H9 (cell line): Measurements from ENCODE around the gene C12orf56. TPM values are rescaled to one million over a fixed set of nuclear protein-coding genes. Genes with fewer than 3 reads are reported as not detected.

Source experiments
- DNase-seq: peaks from one replicate; pipeline ENCODE4 v3.0.0-alpha.2; 2017
- H2AFZ ChIP-seq: one replicate; pipeline ENCODE4 v1.6.1; 2013; ENCODE audit warnings: mild to moderate bottlenecking, low read length, control low read depth, moderate library complexity
- H2AK5ac ChIP-seq: 2 replicates; pipeline ENCODE4 v1.6.1; 2013; ENCODE audit warnings: low read length, control low read depth, mixed read lengths; ENCODE audit not compliant: insufficient read length
- H2BK120ac ChIP-seq: one replicate; pipeline ENCODE4 v1.6.1; 2013; ENCODE audit warnings: low read depth, mild to moderate bottlenecking, low read length, control low read depth, inconsistent platforms; ENCODE audit not compliant: poor library complexity, severe bottlenecking
- H2BK12ac ChIP-seq: 2 replicates; pipeline ENCODE4 v1.6.1; 2013; ENCODE audit warnings: low read length, control low read depth, mixed read lengths, low read depth; ENCODE audit not compliant: insufficient read length
- H2BK15ac ChIP-seq: 2 replicates; pipeline ENCODE4 v1.6.1; 2013; ENCODE audit warnings: low read depth, low read length, control low read depth
- H2BK20ac ChIP-seq: one replicate; pipeline ENCODE4 v1.6.1; 2013; ENCODE audit warnings: low read depth, mild to moderate bottlenecking, low read length, control low read depth, inconsistent platforms; ENCODE audit not compliant: poor library complexity, severe bottlenecking
- H2BK5ac ChIP-seq: 2 replicates; pipeline ENCODE4 v1.6.1; 2013; ENCODE audit warnings: low read length, control low read depth, mixed read lengths; ENCODE audit not compliant: insufficient read length
- H3K14ac ChIP-seq: 2 replicates; pipeline ENCODE4 v1.6.1; 2013; ENCODE audit warnings: low read length, control low read depth; ENCODE audit not compliant: insufficient read depth
- H3K18ac ChIP-seq: 2 replicates; pipeline ENCODE4 v1.6.1; 2013; ENCODE audit warnings: low read depth, mild to moderate bottlenecking, mixed read lengths, low read length, control low read depth; ENCODE audit not compliant: insufficient read length
- H3K23ac ChIP-seq: 2 replicates; pipeline ENCODE4 v1.6.1; 2013; ENCODE audit warnings: low read length, control low read depth, mixed read lengths, low read depth; ENCODE audit not compliant: insufficient read length
- H3K23me2 ChIP-seq: 2 replicates; pipeline ENCODE4 v1.6.1; 2013; ENCODE audit warnings: low read depth, mild to moderate bottlenecking, mixed read lengths, low read length, control low read depth; ENCODE audit not compliant: insufficient read length, poor library complexity, severe bottlenecking
- H3K27ac ChIP-seq: 2 replicates; pipeline ENCODE4 v1.5.1; 2013; ENCODE audit warnings: low read length, control low read depth, mixed read lengths, low read depth; ENCODE audit not compliant: insufficient read length
- H3K27me3 ChIP-seq: 2 replicates; pipeline ENCODE4 v1.6.1; 2013; ENCODE audit warnings: low read length, control low read depth, inconsistent platforms; ENCODE audit not compliant: insufficient read depth
- H3K4ac ChIP-seq: 2 replicates; pipeline ENCODE4 v1.6.1; 2013; ENCODE audit warnings: low read depth, mild to moderate bottlenecking, control low read depth, inconsistent platforms, low read length, moderate library complexity
- H3K4me1 ChIP-seq: 2 replicates; pipeline ENCODE4 v1.6.1; 2013; ENCODE audit warnings: low read length, control low read depth, inconsistent platforms; ENCODE audit not compliant: insufficient read depth
- H3K4me2 ChIP-seq: 2 replicates; pipeline ENCODE4 v1.6.1; 2013; ENCODE audit warnings: low read length, control low read depth, mixed read lengths; ENCODE audit not compliant: insufficient read length, insufficient read depth
- H3K56ac ChIP-seq: 2 replicates; pipeline ENCODE4 v1.6.1; 2013; ENCODE audit warnings: low read depth, mild to moderate bottlenecking, mixed read lengths, low read length, control low read depth; ENCODE audit not compliant: insufficient read length
- H3K79me1 ChIP-seq: 2 replicates; pipeline ENCODE4 v1.6.1; 2013; ENCODE audit warnings: low read depth, mild to moderate bottlenecking, moderate library complexity, low read length, control low read depth, inconsistent platforms; ENCODE audit not compliant: insufficient read depth, poor library complexity, severe bottlenecking
- H3K79me2 ChIP-seq: 2 replicates; pipeline ENCODE4 v1.6.1; 2013; ENCODE audit warnings: low read length, control low read depth, inconsistent platforms; ENCODE audit not compliant: insufficient read depth
- H3K9ac ChIP-seq: 2 replicates; pipeline ENCODE4 v1.6.1; 2013; ENCODE audit warnings: low read length, control low read depth, mixed read lengths; ENCODE audit not compliant: insufficient read length; ENCODE audit errors: extremely low read depth
- H3K9me3 ChIP-seq: one replicate; pipeline ENCODE4 v1.6.1; 2013; ENCODE audit warnings: low read depth, low read length, inconsistent platforms; ENCODE audit not compliant: control insufficient read depth
- H3T11ph ChIP-seq: one replicate; pipeline ENCODE4 v1.6.1; 2013; ENCODE audit warnings: mild to moderate bottlenecking, low read length, control low read depth, inconsistent platforms
- H4K20me1 ChIP-seq: one replicate; pipeline ENCODE4 v1.6.1; 2013; ENCODE audit not compliant: control insufficient read depth, insufficient read length, insufficient read depth
- H4K5ac ChIP-seq: 2 replicates; pipeline ENCODE4 v1.6.1; 2013; ENCODE audit warnings: low read depth, mild to moderate bottlenecking, mixed read lengths, low read length, control low read depth; ENCODE audit not compliant: insufficient read length
- H4K8ac ChIP-seq: replicated peaks from 2 replicates; pipeline ENCODE4 v1.6.1; 2013; ENCODE audit warnings: low read length, control low read depth, mixed read lengths, low read depth; ENCODE audit not compliant: insufficient read length
- H4K91ac ChIP-seq: 2 replicates; pipeline ENCODE4 v1.6.1; 2013; ENCODE audit warnings: low read depth, mild to moderate bottlenecking, moderate library complexity, mixed read lengths, low read length, control low read depth; ENCODE audit not compliant: insufficient read length
- H3K27ac Mint-ChIP-seq, 3 experiments: 2 replicates in 2 of 3; 3 replicates in 1 of 3; pipeline ENCODE4 v1.8.0; 2020 to 2021; ENCODE audit warnings: mixed read lengths in 3 of 3, mild to moderate bottlenecking in 1 of 3, moderate library complexity in 1 of 3
- H3K27me3 Mint-ChIP-seq: 2 replicates; pipeline ENCODE4 v1.8.0; 2021; ENCODE audit warnings: low read depth, mild to moderate bottlenecking, moderate library complexity, mixed read lengths
- H3K36me3 Mint-ChIP-seq, 3 experiments: 2 replicates in 2 of 3; 3 replicates in 1 of 3; pipeline ENCODE4 v1.8.0; 2020 to 2021; ENCODE audit warnings: low read depth in 3 of 3, mixed read lengths in 3 of 3; ENCODE audit not compliant: insufficient read depth in 1 of 3
- H3K4me1 Mint-ChIP-seq, 2 experiments: 2 replicates each; pipeline ENCODE4 v1.8.0; 2020; ENCODE audit warnings: mixed read lengths in 2 of 2
- H3K4me3 Mint-ChIP-seq, 2 experiments: 2 replicates in 1 of 2; 3 replicates in 1 of 2; pipeline ENCODE4 v1.8.0; 2020 to 2021; ENCODE audit warnings: mild to moderate bottlenecking in 2 of 2, mixed read lengths in 2 of 2, moderate library complexity in 1 of 2
- H3K9me3 Mint-ChIP-seq, 2 experiments: 2 replicates in 1 of 2; 3 replicates in 1 of 2; pipeline ENCODE4 v1.8.0; 2020; ENCODE audit warnings: mild to moderate bottlenecking in 2 of 2, mixed read lengths in 2 of 2, moderate library complexity in 1 of 2
- CTCF ChIP-seq: fragments of 200-600 bp; sonication (generic); conservative IDR thresholded peaks from 3 replicates; pipeline ENCODE4 v1.8.0; 2021; ENCODE audit warnings: antibody characterized with exemption, mild to moderate bottlenecking
- WGBS: extraction: QIAGEN DNeasy Blood & Tissue Kit; methylation state at CpG from one replicate; pipeline ENCODE4 v1.1.7; 2013; ENCODE audit warnings: missing lambda C conversion rate, low lambda C conversion rate, mixed read lengths; ENCODE audit not compliant: insufficient read length; ENCODE audit errors: extremely low coverage; 5-methylcytosine and 5-hydroxymethylcytosine counted together
- total RNA-seq: library from RNA; stranded (reverse); gene quantifications from 2 replicates; pipeline ENCODE4 v1.2.1, GENCODE V29; 2021

Gene C12orf56
- total RNA-seq, 1 experiment from 2014 or later: 2.2 TPM

GRCh38 chr12:64404470-64405256, 14.1 kb upstream of the C12orf56 start:
- H2BK12ac ChIP-seq: no peak overlapping the region
- H3K23ac ChIP-seq: no peak overlapping the region
- H4K91ac ChIP-seq: peak overlapping the region; percentile 69
- peaks cover 21% of the 10 kb centered on the region; the same call in 1 of the 2 replicates for H3K79me2 ChIP-seq
- TF ChIP-seq CTCF: no peak
- no peak overlapping the region for H3K56ac ChIP-seq
- no peak overlapping the region for H4K8ac ChIP-seq
- peak overlapping the region; percentile 14 for H3K27ac ChIP-seq
- H3T11ph ChIP-seq: no peak overlapping the region
- H3K36me3 Mint-ChIP-seq: peaks cover under 1 to 7% (median 1%) of the 10 kb centered on the region in 3 experiments; a peak in 5 of 7 replicates
- H3K9ac ChIP-seq: peak overlapping the region; percentile 93
- H2BK120ac ChIP-seq: no peak overlapping the region
- no peaks in the 10 kb centered on the region for H3K27me3 Mint-ChIP-seq
- peak overlapping the region; percentile 31 for H3K4ac ChIP-seq
- peak overlapping the region; percentile 87 for H3K14ac ChIP-seq
- H4K5ac ChIP-seq: peak overlapping the region; percentile 12
- peaks cover 2% of the 10 kb centered on the region; the same call in 1 of the 2 replicates for H3K4me1 ChIP-seq
- no peaks in the 10 kb centered on the region for H3K9me3 ChIP-seq
- no peaks in the 10 kb centered on the region for H4K20me1 ChIP-seq
- H2AFZ ChIP-seq: no peak overlapping the region
- no peak overlapping the region for H2AK5ac ChIP-seq
- no peak overlapping the region for H2BK15ac ChIP-seq
- H3K9me3 Mint-ChIP-seq: 0 out of 5 replicates have a peak, but pooled peaks cover 0 to 2% of the 10 kb centered on the region in 2 experiments
- H3K4me1 Mint-ChIP-seq: peaks cover 17 to 34% of the 10 kb centered on the region in 2 experiments
- H3K18ac ChIP-seq: peak overlapping the region; percentile 95
- peak overlapping the region; percentile 98 to 99 (median 99) for H3K27ac Mint-ChIP-seq
- peak; percentile 53 for DNase-seq
- WGBS: no CpG with 5 or more reads among the region's 78 CpGs
- H3K4me3 Mint-ChIP-seq: peak overlapping the region; percentile 93 to 97
- peaks cover 3% of the 10 kb centered on the region for H3K23me2 ChIP-seq
- no peak overlapping the region for H2BK5ac ChIP-seq
- no peaks in the 10 kb centered on the region for H3K27me3 ChIP-seq
- H3K4me2 ChIP-seq: peak overlapping the region; percentile 91
- peaks cover 7% of the 10 kb centered on the region for H3K79me1 ChIP-seq
- no peak overlapping the region for H2BK20ac ChIP-seq
